Stimulated activated CD8-positive, alpha-beta memory T cell treated with anti-CD3 and anti-CD28 coated beads, Interleukin-4, amount 100 ng/mL, for 24 hours (primary cell): ENCODE measurements around the gene EML5.
"Not testable (repeated sequence)": the region's sequence is repeated elsewhere in the genome, so short reads cannot be mapped to it uniquely, and the experiment has no call there.

Experiments
- DNase-seq: peaks from one replicate; pipeline ENCODE4 v3.0.0-alpha.2; 2020; ENCODE audit warnings: low read depth

Gene EML5

DNA sequence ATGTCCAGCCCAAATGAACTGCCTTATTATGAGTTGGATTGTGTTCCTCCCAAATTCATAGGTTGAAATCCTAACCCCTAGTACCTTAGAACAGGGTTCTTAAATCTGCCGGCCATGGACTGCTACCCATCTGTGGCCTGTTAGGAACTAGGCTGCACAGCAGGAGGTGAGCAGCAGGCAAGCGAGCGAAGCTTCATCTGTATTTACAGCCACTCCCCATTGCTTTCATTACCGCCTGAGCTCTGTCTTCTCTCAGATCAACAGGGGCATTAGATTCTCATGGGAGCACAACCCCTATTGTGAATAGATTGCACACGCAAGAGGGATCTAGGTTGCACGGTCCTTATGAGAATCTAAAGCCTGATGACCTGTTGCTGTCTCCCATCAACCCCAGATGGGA lies 9.8 kb upstream of the EML5 start:
- no peak for DNase-seq

DNA sequence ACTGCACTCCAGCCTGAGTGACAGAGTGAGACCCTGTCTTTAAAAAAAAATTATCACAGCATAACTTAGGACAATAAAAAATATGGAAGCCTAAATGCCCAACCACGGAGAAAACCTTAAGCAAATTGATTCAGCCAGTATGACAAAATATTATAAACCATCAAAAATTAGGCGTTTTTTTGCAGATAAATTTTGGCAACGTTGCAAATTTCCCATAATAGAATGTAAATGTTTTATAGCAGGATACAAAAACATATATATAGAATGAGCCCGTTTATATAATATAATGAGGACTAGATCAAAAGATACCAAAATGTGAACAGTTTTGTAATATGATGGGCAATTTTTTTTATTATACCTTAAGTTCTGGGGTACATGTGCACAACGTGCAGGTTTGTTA lies 6.8 kb upstream of the EML5 start:
- DNase-seq = no peak

DNA sequence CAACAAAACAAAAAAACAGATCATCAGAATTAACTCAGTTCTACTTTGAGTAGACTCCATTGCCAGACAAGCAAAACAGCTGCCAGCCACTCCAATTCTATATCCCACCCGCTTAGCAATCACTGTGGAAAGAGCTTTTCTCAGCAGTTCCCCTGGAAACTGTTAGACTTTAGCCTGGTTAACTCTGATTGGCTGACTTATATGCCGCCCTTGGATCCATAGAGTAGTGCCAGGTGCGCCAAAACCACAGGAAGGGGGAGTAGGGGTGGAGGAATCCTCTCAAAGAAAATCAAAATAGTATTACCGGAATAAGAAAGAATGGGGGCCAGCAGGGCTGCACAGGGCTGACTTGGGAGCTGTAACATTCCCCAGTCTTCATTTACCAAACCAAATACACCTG lies 5.4 kb upstream of the EML5 start:
- no peak for DNase-seq

DNA sequence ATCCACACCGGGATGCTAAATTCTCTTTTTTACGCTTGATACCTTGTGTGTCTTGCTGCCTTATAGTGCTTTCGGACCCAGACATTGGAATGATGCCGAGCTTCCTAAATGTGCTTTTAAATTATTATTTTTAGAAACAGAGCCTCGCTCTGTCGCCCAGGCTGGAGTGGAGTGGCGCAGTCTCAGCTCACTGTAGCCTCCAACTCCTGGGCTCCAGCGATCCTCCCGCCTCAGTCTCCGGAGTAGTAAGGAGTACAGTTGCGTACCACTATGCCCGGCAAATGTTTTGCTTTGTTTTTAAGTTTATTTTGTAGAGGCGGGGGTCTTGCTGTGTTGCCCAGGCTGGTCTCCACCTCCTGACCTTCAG lies 489 bp upstream of the EML5 start:
- DNase-seq = no peak

DNA sequence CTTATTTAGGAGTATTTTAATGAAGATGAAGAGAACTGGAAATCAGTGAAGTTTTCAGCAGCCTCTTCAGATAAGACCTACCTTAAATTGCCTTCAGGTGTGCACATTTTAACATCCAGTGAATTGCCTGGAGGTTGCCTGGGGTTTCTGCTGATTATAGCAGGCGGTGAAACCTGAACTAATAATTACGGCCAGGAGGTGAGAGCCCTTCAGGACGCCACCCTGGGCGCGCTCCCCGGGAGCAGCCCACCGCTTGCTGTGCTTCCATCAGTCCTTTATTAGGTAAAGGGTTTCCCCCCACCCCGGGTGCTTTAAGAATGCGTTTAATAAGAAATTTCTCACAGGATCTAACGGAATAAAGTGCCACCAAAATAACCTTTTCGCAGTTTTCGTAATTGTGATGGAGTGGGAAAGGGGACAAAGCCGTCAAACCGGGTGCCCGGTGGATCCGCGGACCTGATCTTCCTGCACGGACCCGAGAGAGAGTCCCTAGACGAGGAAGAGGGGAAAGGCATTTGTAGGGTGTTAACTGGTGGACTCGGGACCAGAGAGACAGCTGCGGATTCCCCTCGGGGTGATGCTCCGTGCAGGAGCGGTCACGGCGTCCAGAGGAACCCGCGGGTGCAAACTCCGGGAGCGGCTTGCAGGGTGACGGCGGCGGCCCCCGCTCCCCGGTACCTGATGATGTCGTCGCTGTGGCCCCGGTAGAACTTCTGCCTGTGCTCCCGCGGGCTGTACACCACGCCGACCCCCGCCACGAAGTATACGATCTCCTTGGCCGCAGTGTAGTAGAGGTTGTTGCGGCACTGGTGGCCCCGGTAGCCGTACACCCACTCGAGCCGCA lies 902 bp downstream of the EML5 start:
- no peak for DNase-seq

DNA sequence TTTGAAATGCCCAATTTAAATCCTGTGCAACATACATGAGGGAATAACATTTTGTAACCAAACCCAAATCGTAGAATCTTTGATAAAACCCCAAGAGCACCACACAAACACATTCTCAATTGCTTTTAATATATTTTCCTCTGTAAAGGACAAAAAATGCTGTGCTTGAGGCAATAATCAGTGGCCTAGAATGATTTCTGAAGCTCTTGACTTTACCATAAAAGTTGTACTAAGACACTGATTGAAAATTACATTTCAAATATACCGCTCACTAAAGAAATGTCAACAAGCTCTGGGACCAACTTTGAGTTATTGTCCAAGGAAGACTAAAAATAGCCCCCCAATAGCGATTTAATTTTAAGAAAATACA lies 1.5 kb downstream of the EML5 start:
- no peak for DNase-seq

DNA sequence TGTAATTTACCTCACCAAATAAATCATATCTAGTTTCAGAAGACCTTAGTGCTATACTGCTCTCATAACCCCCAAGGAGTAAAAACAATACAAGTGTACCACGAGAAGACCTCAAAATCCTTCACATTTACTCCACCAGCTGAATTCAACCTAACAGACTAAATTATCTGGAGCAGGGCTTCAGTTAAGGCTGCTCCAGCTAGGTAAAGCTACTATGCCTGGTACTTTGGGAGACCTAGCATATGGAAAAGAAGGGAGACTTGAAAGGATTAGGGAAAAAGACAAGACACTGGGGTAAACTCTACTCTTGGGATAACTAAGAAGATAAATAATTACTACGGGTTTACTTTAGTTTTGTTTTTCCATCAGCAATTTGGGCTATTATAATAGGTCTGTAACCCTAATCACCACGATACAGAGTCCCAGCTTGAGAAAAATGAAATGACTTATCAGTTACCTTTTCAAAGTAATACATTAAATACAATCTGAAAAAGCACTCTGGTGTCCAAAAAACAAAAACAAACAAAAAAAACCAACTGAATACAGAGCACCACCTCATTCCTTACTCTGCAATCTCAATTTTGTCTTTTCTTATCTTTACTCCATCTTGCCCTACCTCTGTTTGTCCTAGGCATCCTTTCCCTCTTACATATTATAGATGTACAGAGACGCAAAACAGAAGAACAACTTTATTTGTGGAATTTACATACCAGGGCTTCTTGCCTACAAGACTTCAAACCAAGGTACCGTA lies 2.1 kb downstream of the EML5 start:
- no peak for DNase-seq

DNA sequence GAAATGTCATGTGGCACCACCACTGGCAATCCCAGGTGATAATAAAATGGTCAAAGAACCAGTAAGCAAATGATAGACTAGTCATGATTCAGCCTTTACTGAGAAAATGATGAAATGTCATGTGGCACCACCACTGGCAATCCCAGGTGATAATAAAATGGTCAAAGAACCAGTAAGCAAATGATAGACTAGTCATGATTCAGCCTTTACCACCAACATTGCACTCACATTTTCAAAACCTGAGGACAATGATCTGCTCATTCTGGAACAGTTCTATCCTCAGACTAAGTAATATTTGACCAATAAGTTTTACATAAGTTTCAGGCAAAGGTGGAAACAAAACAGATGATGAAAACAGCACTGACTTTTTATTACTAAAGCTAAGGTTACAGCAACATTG lies 3.2 kb downstream of the EML5 start:
- not testable (repeated sequence) for DNase-seq

DNA sequence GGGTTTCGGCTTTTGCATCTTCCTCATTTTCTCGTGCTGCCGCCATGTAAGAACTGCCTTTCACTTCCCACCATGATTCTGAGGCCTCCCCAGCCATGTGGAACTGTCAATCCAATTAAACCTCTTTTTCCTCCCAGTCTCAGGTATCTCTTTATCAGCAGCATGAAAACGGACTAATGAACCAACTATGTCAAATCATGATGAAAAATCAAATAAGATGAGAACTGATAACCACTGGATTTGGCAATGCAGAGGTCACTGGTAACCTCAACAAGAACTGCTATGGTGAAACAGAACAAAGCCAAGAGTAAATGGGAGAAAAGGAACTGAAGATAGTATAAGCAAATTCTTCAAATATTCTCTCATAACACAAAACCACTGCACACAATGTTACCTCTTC lies 6.0 kb downstream of the EML5 start:
- DNase-seq = no peak

DNA sequence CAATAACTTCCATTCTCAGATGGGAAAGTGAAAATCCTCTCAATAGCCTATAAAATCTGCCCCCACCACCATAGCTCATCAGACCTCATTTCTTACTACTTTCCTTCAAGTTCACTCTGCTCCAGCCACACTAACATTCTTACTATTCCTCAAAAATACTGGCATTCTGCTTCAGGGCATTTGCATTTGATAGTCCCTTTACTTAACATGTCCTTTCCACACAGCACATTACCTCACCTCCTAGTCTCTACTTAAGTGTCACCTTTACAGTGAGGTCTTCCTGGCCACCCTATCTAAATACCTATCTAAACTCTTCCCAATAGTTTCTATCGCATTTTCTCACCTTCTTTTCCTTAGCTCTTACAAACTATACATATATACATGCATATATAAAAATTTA lies 6.8 kb downstream of the EML5 start:
- no peak for DNase-seq

DNA sequence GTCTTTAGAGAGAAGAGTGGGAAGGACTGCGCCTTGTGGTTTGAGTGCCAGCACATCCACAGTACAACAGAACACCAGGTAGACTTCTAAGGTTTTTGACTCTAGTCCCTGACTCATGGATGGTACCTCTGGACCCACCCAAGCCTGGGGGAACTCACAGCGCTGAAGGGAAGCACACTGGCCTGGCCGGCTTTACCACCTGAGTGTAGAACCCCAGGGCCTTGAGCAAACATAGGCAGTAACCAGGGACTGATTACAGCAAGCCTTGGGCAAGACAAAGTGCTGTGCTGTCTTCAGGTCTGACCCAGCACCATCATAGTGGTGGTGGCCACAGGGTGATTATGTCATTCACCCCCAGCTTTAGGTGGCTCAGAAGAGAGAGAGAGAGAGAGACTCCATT lies 17.2 kb downstream of the EML5 start:
- no peak for DNase-seq

DNA sequence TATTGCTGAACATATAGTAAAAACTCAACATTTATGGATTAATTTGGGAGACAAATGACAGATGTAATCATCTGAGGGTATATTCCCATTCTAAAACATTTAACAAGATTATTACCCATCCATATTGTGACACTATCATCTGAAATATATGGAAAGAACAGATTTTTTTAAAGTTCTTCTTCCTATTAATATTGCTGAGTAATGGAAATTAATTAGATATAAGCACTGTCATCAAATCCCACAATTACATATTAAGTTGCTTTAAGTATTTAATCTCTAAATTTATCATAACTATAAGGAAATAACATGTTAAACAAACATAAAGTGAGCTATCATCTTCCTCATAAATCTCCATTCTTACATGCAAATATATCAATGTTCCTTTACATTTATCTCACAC lies 22.0 kb downstream of the EML5 start:
- no peak for DNase-seq

DNA sequence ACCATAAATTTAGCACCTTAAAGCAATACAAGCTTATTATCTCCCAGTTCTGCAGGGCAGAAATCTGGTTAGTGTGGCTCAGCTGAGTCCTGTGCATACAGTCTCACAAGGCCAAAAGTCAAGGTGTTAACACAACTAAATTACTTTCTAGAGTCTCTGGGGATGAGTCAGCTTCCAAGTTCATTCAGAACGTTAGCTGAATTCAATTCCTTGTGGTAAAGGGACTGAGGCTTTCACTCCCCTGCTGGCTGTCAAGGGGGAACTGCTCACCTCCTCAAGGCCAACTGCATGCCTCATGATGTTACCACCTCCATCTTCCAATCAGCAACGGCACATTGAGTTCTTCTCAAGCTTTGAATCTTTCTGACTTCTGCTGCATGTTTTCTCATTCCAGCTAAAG lies 27.6 kb downstream of the EML5 start:
- DNase-seq = no peak

DNA sequence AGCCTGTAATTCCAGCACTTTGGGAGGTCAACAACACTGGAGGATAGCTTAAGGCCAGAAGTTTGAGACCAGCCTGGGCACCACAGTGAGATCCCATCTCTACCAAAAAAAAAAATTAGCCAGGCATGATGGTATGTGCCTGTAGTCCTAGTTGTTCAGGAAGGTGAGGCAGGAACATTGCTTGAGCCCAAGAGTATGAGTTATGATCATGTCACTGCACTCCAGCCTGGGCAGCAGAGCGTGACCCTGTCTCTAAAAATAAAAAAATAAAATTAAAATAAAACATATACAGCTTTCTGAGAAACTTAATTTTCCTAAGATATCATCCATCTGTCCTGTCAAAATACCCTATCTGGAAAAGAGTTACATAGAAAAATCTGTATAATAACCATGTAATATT lies 38.9 kb downstream of the EML5 start:
- no peak for DNase-seq

DNA sequence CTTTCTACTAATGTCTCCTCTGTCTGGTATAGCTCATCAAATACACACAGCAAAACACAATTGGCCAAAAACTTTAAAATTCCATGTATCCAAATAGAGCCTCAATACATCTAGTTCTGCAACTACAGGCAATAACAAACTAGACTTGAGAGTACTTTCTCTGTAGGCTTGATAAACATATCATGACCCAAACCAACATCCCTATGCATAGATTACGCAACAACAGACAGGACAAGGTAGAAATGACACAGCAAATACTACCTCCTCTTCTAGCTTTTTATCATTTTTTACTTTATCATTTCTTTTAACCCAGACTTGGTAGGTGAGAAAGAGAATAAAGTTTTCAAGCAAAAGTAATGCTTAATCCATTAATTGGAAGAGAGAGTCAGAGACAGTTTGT lies 41.8 kb downstream of the EML5 start:
- no peak for DNase-seq

DNA sequence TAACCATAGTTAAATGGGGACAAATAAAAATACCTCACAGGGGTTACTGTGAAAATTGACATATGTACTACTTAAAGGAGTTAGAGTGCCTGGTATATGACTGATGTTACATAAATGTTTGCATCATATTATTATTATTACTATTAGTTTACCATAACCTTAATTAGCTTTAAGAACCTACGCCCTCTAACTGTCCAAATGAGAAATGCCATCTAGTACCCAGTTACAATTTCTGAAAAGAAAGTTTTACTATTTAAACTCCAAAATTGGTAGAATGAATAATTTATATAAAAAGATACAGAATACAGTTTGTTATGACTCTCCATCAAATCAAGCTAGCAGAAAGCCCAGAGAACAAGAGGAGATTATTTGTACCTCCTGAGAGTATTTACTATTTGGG lies 42.3 kb downstream of the EML5 start:
- DNase-seq = no peak

DNA sequence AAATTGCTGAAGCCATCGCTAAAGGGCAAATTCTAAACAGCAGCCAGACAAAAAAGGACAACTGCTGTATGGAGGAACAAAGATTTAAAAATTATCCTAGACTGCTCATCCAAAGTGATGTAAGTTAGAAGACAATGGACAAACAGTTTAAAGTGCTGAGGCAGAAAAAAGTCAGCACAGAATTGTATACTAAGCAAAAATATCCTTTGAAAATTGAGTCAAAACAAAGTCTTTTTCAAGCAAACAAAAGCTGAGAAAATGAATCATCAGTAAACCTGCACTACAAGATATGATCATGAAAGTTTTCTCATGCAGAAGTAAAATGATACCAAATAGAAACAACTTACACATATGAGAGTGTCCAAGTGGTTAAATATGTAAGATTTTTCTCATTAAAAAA lies 43.6 kb downstream of the EML5 start:
- DNase-seq = no peak

DNA sequence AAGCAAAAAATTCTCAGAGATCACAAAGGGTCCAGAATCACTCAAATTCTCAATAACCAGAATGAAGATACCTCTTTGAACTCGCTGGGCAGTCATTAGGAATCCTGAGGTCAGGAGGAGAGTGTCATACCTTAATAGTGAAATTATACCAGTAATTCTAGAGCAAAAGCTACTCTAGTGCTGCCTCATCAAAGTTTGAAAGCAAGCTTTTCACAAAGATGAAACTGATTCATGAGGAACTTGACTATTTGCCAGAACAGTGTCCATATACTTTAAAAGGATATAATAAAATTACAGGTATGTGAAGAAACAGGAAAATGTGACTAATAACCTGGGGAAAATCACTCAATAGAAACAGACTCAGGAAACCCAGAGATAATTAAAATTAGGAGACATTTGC lies 44.5 kb downstream of the EML5 start:
- no peak for DNase-seq

DNA sequence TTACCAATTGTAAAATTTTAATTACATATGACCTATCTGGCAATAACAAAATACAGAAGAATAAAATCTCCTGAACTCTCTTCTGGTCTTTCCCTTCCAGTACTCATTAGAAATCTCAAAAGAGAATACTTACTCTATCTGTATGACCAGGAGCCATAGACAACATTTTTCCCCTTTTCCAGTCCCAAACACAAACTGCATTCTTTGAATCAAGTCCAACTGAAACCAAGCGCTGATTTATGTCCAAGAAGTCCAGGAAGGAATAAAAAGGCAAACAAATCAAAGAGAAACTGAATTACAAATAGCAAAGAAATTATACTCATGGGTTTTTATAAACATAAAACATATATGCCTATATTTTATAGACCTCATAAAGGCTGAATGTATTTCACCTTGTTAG lies 46.7 kb downstream of the EML5 start:
- no peak for DNase-seq

DNA sequence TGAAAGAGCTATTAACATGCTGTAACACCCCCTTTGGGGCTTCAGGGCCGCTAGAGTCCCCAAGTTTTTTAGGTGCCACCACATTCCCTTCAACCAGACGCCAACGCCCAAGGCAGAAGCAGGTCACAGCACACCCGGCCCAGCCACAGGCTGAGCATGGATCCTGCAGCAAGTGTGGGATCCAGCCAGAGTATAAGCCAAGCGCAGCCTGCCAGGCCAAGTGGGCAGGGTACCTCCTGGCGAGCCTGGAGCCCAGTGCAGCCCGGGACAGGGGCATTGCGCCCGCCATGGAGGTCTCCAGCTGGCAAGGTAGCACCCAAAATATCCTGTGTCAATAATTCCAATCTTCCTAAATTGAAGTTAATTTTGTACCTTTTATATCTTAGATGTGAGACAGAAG lies 55.5 kb downstream of the EML5 start:
- DNase-seq = no peak

DNA sequence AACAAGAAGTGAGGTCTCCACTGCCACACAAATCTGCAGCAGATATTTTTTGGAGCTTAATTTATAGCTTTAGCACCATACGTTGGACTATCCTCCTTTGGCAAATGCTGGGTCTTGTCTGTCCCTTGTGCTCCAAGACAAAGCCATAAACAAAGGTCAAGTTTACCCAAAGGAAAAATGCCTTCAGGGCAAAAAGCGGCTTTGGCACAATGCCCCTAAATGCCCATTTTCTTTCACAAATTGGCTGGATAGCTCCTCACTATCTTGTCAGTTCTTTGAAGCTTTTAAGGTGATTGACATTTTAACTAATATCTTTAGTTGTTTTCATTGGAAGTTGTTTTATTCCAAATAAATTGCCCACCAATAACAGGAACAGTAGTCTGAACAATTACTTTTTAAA lies 59.6 kb downstream of the EML5 start:
- DNase-seq = no peak

DNA sequence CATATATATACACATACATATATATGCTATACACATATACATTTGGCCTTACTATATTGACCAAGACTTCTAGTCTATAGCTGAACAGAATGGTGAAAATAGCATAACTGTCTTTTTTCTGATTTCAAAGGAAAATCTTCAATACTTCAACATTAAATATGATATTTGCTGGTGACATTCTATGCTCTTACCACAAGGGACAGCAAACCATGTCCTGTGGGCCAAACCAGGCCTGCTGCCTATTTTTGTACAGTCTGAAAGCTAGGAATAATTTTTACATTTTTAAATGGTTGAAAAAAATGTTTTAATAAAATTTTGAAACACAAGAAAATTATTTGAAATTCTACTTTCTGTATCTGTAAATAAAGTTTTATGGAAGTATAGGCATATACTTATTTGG lies 63.6 kb downstream of the EML5 start:
- DNase-seq = no peak

DNA sequence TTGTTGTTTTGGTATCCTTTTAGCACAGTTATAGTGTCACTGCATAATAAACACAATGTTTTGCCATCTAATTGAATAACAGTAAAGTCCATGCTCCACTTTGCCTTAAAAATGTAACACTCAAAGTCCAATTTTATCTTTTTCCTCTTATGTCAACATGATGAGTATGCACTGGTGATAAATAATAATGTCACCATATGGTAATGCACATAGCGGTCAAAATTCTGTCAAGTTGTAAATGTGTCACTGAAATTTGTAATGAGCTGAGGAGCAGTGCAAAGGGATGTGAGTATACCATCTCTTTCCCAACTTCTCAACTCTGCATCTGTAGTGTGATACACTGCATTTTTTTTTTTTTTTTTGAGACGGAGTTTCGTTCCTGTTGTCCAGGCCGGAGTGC lies 65.7 kb downstream of the EML5 start:
- DNase-seq = no peak

DNA sequence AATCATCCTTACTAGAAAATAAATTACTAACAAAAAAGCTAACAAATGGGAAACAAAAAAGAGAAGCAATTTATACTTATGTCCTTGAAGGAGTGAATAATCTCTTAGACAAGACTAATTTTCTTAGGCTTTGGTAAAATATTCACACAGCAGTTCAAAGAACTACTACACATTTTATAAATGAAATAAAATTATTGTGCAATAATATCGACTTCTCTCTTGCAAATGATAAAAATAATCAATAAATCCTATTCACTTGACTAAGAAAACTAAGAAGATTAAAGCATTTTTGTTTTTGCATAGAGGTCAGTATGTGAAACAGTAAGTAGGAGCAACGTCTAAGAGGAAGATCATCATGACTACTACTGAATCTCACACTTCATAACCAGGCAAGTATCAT lies 82.0 kb downstream of the EML5 start:
- no peak for DNase-seq
